DOHH2 (cell line): ENCODE measurements around the gene RGS19.

ENCODE experiments used
- EZH2phosphoT487 ChIP-seq: fragments of 200-600 bp; sonication (generic); IDR thresholded peaks from 2 replicates; pipeline ENCODE4 v1.6.1; 2017; ENCODE audit warnings: borderline replicate concordance, mild to moderate bottlenecking, antibody characterized with exemption, low read length, moderate library complexity, mixed read lengths
- TF ChIP-seq, protein P1 (sequence below): fragments of 200-600 bp; sonication (generic); IDR thresholded peaks from one replicate; pipeline ENCODE4 v1.5.1; 2014; ENCODE audit warnings: antibody characterized with exemption, mild to moderate bottlenecking, low read depth, low read length; ENCODE audit not compliant: poor library complexity, severe bottlenecking

DNA sequence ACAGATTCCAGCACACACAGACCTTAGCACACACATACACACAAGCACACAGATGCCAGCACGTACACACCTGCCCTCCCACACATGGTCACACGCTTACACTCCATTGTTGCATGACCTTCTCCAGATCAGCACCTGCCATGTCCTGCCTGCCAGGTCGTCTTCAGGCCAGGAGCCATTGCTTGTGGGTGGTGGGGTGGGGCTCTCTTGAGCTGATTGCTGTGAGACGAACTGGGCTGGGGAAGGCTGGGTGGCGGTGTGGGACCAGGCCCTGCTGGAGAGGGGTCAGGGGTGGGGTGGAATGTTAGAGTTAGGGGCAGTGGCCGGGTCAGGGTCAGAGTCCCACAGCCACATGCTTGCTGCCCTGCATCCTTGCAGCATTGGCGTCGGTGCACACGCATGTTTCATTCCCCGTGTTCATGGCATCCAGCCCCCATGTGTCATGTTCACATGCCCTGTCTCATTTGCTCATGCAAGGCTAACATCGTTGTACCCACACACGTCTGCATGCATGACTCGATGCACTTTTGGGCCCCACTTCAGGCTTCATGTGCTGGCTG, 34.6 kb upstream of the RGS19 start:
- TF ChIP-seq, protein P1, sequence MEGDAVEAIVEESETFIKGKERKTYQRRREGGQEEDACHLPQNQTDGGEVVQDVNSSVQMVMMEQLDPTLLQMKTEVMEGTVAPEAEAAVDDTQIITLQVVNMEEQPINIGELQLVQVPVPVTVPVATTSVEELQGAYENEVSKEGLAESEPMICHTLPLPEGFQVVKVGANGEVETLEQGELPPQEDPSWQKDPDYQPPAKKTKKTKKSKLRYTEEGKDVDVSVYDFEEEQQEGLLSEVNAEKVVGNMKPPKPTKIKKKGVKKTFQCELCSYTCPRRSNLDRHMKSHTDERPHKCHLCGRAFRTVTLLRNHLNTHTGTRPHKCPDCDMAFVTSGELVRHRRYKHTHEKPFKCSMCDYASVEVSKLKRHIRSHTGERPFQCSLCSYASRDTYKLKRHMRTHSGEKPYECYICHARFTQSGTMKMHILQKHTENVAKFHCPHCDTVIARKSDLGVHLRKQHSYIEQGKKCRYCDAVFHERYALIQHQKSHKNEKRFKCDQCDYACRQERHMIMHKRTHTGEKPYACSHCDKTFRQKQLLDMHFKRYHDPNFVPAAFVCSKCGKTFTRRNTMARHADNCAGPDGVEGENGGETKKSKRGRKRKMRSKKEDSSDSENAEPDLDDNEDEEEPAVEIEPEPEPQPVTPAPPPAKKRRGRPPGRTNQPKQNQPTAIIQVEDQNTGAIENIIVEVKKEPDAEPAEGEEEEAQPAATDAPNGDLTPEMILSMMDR = no peak
- no peak for TF ChIP-seq EZH2phosphoT487
